MM.1S (cell line): Measurements from ENCODE around the gene SH3GL2.

Source experiments
- DNase-seq: peaks from one replicate; pipeline ENCODE4 v3.0.0-alpha.2; 2015
- H2AFZ ChIP-seq: fragments of 300-600 bp; sonication (generic); 2 replicates; pipeline ENCODE4 v1.6.0; 2016; ENCODE audit warnings: antibody characterized with exemption, low read length
- H3F3A ChIP-seq: fragments of 300-600 bp; sonication (generic); 2 replicates; pipeline ENCODE4 v1.6.1; 2016; ENCODE audit warnings: mild to moderate bottlenecking, antibody characterized with exemption, low read length, moderate library complexity, mixed read lengths; ENCODE audit not compliant: insufficient read depth
- H3K27ac ChIP-seq: fragments of 300-600 bp; sonication (generic); 2 replicates; pipeline ENCODE4 v1.5.1; 2016; ENCODE audit warnings: mild to moderate bottlenecking, low read length
- H3K27me3 ChIP-seq: fragments of 300-600 bp; sonication (generic); replicated peaks from 2 replicates; pipeline ENCODE4 v1.6.0; 2016; ENCODE audit warnings: low read length; ENCODE audit not compliant: insufficient read depth
- H3K36me3 ChIP-seq: fragments of 300-600 bp; sonication (generic); replicated peaks from 2 replicates; pipeline ENCODE4 v1.6.1; 2016; ENCODE audit warnings: mild to moderate bottlenecking, low read length, mixed read lengths; ENCODE audit not compliant: insufficient read depth
- H3K4me1 ChIP-seq: fragments of 300-600 bp; sonication (generic); 2 replicates; pipeline ENCODE4 v1.6.1; 2016; ENCODE audit warnings: low read length, mixed read lengths
- H3K4me2 ChIP-seq: fragments of 300-600 bp; sonication (generic); 2 replicates; pipeline ENCODE4 v1.6.0; 2016; ENCODE audit warnings: low read depth, low read length
- H3K4me3 ChIP-seq: fragments of 300-600 bp; sonication (generic); 2 replicates; pipeline ENCODE4 v1.5.1; 2016; ENCODE audit warnings: low read length, mixed read lengths
- H3K79me2 ChIP-seq: fragments of 300-600 bp; sonication (generic); 2 replicates; pipeline ENCODE4 v1.6.1; 2016; ENCODE audit warnings: mixed run types, low read length, mixed read lengths
- H3K9ac ChIP-seq: fragments of 300-600 bp; sonication (generic); 2 replicates; pipeline ENCODE4 v1.6.1; 2016; ENCODE audit warnings: low read length, mixed read lengths
- H3K9me2 ChIP-seq: fragments of 300-600 bp; sonication (generic); replicated peaks from 2 replicates; pipeline ENCODE4 v1.6.1; 2016; ENCODE audit warnings: mild to moderate bottlenecking, low read length, mixed read lengths; ENCODE audit not compliant: insufficient read depth
- H3K9me3 ChIP-seq: fragments of 300-600 bp; sonication (generic); replicated peaks from 2 replicates; pipeline ENCODE4 v1.6.1; 2016; ENCODE audit warnings: mild to moderate bottlenecking, low read length, mixed read lengths; ENCODE audit not compliant: insufficient read depth
- H4K20me1 ChIP-seq: fragments of 300-600 bp; sonication (generic); 2 replicates; pipeline ENCODE4 v1.6.1; 2016; ENCODE audit warnings: mild to moderate bottlenecking, low read length, moderate library complexity, mixed read lengths; ENCODE audit not compliant: insufficient read depth
- EZH2 ChIP-seq: fragments of 300-600 bp; sonication (generic); optimal IDR thresholded peaks from 2 replicates; pipeline ENCODE3; 2017; ENCODE audit warnings: low read depth, mild to moderate bottlenecking, antibody characterized with exemption, low read length, mixed read lengths
- EZH2phosphoT487 ChIP-seq: fragments of 300-600 bp; sonication (generic); IDR thresholded peaks from 2 replicates; pipeline ENCODE4 v1.6.1; 2018; ENCODE audit warnings: antibody characterized with exemption, low read length
- TF ChIP-seq, protein P1 (sequence below): fragments of 300-600 bp; sonication (generic); IDR thresholded peaks from 2 replicates; pipeline ENCODE4 v1.5.1; 2016; ENCODE audit warnings: antibody characterized with exemption, low read length, mixed read lengths

SH3GL2 gene

GRCh38 chr9:17682684-17683083, 103.8 kb downstream of the SH3GL2 start:
- Histone ChIP-seq H3K4me3 (no peak overlapping the region), H3F3A (no peaks in the 10 kb centered on the region), H3K4me2 (no peak overlapping the region), H3K27ac (no peak overlapping the region), H4K20me1 (no peaks in the 10 kb centered on the region), H3K79me2 (no peaks in the 10 kb centered on the region), H3K36me3 (no peaks in the 10 kb centered on the region), H3K27me3 (no peaks in the 10 kb centered on the region), H3K9ac (no peak overlapping the region), H3K4me1 (no peaks in the 10 kb centered on the region), H2AFZ (no peak overlapping the region), H3K9me2 (no peaks in the 10 kb centered on the region), H3K9me3 (no peaks in the 10 kb centered on the region)
- no peak for TF ChIP-seq EZH2
- no peak for TF ChIP-seq EZH2phosphoT487
- TF ChIP-seq, protein P1, sequence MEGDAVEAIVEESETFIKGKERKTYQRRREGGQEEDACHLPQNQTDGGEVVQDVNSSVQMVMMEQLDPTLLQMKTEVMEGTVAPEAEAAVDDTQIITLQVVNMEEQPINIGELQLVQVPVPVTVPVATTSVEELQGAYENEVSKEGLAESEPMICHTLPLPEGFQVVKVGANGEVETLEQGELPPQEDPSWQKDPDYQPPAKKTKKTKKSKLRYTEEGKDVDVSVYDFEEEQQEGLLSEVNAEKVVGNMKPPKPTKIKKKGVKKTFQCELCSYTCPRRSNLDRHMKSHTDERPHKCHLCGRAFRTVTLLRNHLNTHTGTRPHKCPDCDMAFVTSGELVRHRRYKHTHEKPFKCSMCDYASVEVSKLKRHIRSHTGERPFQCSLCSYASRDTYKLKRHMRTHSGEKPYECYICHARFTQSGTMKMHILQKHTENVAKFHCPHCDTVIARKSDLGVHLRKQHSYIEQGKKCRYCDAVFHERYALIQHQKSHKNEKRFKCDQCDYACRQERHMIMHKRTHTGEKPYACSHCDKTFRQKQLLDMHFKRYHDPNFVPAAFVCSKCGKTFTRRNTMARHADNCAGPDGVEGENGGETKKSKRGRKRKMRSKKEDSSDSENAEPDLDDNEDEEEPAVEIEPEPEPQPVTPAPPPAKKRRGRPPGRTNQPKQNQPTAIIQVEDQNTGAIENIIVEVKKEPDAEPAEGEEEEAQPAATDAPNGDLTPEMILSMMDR = no peak
- peak; percentile 32 for DNase-seq

- TF ChIP-seq EZH2 (no peak), EZH2phosphoT487 (no peak)
- TF ChIP-seq, protein P1 = no peak
- no peak for DNase-seq
- no peak overlapping the region for H3K9ac ChIP-seq
- H3F3A ChIP-seq = no peaks in the 10 kb centered on the region
- H3K4me1 ChIP-seq = no peaks in the 10 kb centered on the region
- H3K79me2 ChIP-seq = no peaks in the 10 kb centered on the region
- H2AFZ ChIP-seq = no peak overlapping the region
- no peak overlapping the region for H3K4me3 ChIP-seq
- H3K27ac ChIP-seq = no peak overlapping the region
- no peaks in the 10 kb centered on the region for H3K9me3 ChIP-seq
- no peak overlapping the region for H3K4me2 ChIP-seq
- no peaks in the 10 kb centered on the region for H3K27me3 ChIP-seq
- H3K36me3 ChIP-seq = no peaks in the 10 kb centered on the region
- H3K9me2 ChIP-seq = no peaks in the 10 kb centered on the region
- no peaks in the 10 kb centered on the region for H4K20me1 ChIP-seq
Observed at GRCh38 chr9:17688834-17689233, 110.0 kb downstream of the SH3GL2 start.

GRCh38 chr9:17694336-17694735, 115.5 kb downstream of the SH3GL2 start:
- Histone ChIP-seq H3K4me2 (no peak overlapping the region), H3K9me3 (no peaks in the 10 kb centered on the region), H2AFZ (no peak overlapping the region), H4K20me1 (no peaks in the 10 kb centered on the region), H3K4me1 (no peaks in the 10 kb centered on the region), H3K79me2 (no peaks in the 10 kb centered on the region), H3K27ac (no peak overlapping the region), H3K4me3 (no peak overlapping the region), H3K9me2 (no peaks in the 10 kb centered on the region), H3K27me3 (no peaks in the 10 kb centered on the region), H3F3A (no peaks in the 10 kb centered on the region), H3K9ac (no peak overlapping the region), H3K36me3 (no peaks in the 10 kb centered on the region)
- TF ChIP-seq EZH2 = no peak
- TF ChIP-seq EZH2phosphoT487 = no peak
- TF ChIP-seq, protein P1 = no peak
- no peak for DNase-seq
